ENCODE results near the gene SEPTIN8. TPM values are rescaled to one million over a fixed set of nuclear protein-coding genes. Genes with fewer than 3 reads are reported as not detected.

Gene SEPTIN8
- total RNA-seq, 1 donor, result 3.8 TPM

Other genes with a start within 250 kb of the SEPTIN8 start
- gene IL5, start 233.7 kb downstream of the SEPTIN8 start, total RNA-seq, result not detected
- 17.0 TPM for gene RAD50, start 220.3 kb downstream of the SEPTIN8 start, total RNA-seq
- gene IL13, start 119.1 kb downstream of the SEPTIN8 start, total RNA-seq, result 0.31 TPM
- gene IL4, start 103.2 kb downstream of the SEPTIN8 start, total RNA-seq, result not detected
- gene KIF3A, start 39.7 kb downstream of the SEPTIN8 start, total RNA-seq, result 5.6 TPM
- gene CCNI2, start 29.8 kb downstream of the SEPTIN8 start, total RNA-seq, result 1.5 TPM
- gene SOWAHA, start 36.1 kb upstream of the SEPTIN8 start, total RNA-seq, result not detected
- gene SHROOM1, start 53.4 kb upstream of the SEPTIN8 start, total RNA-seq, result 0.52 TPM
- gene GDF9, start 89.2 kb upstream of the SEPTIN8 start, total RNA-seq, result 0.42 TPM
- 52.3 TPM for gene UQCRQ, start 89.4 kb upstream of the SEPTIN8 start, total RNA-seq
- 0.21 TPM for gene LEAP2, start 96.4 kb upstream of the SEPTIN8 start, total RNA-seq
- 83.2 TPM for gene AFF4, start 186.4 kb upstream of the SEPTIN8 start, total RNA-seq
- 25.2 TPM for gene ZCCHC10, start 249.3 kb upstream of the SEPTIN8 start, total RNA-seq